WTC11 (cell line): Measurements from ENCODE around the gene ZNF835.

Experiments used
- ATF1 ChIP-seq: sonication (generic); formaldehyde crosslinking; IDR thresholded peaks from 2 replicates; pipeline ENCODE4 v1.8.1; 2023; ENCODE audit warnings: mild to moderate bottlenecking, moderate library complexity, missing genetic modification reagents
- PRRX2 ChIP-seq: fragments of 250-450 bp; sonication (Bioruptor Pico); IDR thresholded peaks from 2 replicates; pipeline ENCODE4 v1.8.0; 2021; ENCODE audit warnings: mild to moderate bottlenecking
- TF ChIP-seq, protein P1 (sequence below): fragments of 200-600 bp; IDR thresholded peaks from 2 replicates; pipeline ENCODE4 v1.8.0; 2022; ENCODE audit warnings: antibody characterized with exemption

DNA sequence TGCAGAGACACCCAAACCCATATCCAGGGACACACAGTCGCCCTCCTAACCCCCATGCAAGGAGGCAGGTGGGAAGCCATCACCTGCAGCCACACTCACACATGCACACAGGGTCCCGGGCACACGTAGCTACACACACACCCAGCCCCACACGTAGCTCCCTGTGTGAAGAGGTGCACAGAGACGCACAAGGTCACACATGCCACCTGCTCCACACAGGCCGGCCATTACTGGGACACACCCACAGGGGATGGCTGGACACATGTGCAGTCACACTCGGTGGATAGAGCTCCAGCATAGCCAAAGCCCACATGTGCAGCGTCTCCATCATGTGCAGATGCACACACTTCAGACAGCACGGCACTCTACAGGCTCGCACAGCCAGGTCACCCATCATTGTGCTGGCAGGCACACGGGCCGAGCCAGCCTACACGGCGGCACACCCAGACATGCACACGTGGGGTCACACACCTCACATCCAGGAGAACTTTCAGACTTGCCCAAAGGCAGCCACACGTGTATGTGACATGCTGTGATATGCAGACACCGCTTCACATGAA lies 1.1 kb downstream of the ZNF835 start:
- no peak for TF ChIP-seq ATF1 (CRISPR knock-in tag)
- TF ChIP-seq PRRX2 (CRISPR knock-in tag): no peak
- TF ChIP-seq, protein P1, sequence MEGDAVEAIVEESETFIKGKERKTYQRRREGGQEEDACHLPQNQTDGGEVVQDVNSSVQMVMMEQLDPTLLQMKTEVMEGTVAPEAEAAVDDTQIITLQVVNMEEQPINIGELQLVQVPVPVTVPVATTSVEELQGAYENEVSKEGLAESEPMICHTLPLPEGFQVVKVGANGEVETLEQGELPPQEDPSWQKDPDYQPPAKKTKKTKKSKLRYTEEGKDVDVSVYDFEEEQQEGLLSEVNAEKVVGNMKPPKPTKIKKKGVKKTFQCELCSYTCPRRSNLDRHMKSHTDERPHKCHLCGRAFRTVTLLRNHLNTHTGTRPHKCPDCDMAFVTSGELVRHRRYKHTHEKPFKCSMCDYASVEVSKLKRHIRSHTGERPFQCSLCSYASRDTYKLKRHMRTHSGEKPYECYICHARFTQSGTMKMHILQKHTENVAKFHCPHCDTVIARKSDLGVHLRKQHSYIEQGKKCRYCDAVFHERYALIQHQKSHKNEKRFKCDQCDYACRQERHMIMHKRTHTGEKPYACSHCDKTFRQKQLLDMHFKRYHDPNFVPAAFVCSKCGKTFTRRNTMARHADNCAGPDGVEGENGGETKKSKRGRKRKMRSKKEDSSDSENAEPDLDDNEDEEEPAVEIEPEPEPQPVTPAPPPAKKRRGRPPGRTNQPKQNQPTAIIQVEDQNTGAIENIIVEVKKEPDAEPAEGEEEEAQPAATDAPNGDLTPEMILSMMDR: no peak
